Measurements from ENCODE around the gene FUT7. TPM values are rescaled to one million over a fixed set of nuclear protein-coding genes. Genes with fewer than 3 reads are reported as not detected.

FUT7 gene
- polyA plus RNA-seq, 4 donors: 0.09 to 0.90 TPM; not detected in 2

- H3K4me3 ChIP-seq (ENCODE audit: low read depth in 1 of 3, low read length in 3 of 3): no peak overlapping the region
- no peak for DNase-seq
- H3K4me1 ChIP-seq (ENCODE audit: control insufficient read depth in 3 of 3, insufficient read depth in 2 of 3, low read depth in 1 of 3, low read length in 2 of 3): peaks cover 0 to 27% (median 8%) of the 10 kb centered on the region in 3 donors
- peaks cover 0 to 80% (median 18%) of the 10 kb centered on the region in 3 donors for H3K27me3 ChIP-seq (ENCODE audit: control insufficient read depth in 3 of 3, insufficient read depth in 3 of 3, low read length in 3 of 3)
- H3K9me3 ChIP-seq (ENCODE audit: control insufficient read depth in 2 of 2, insufficient read depth in 1 of 2, low read depth in 1 of 2, low read length in 1 of 2): no peaks in the 10 kb centered on the region
- H3K36me3 ChIP-seq (ENCODE audit: control insufficient read depth in 3 of 3, insufficient read depth in 2 of 3, low read depth in 1 of 3, low read length in 3 of 3): peaks cover 0 to 3% (median 0%) of the 10 kb centered on the region in 3 donors
- WGBS, 3 donors: 53 to 68% (median 57%) methylated on average over 50 to 72 of the region's 72 CpGs
- FAIRE-seq: no peak
- H3K27ac ChIP-seq (ENCODE audit: low read depth in 1 of 3, low read length in 2 of 3): no peak overlapping the region
These were observed 17.0 kb upstream of the FUT7 start for GRCh38 chr9:137048655-137049543.

- FAIRE-seq (no peak), DNase-seq (peak; percentile 68 to 87)
- peaks cover 0 to 73% (median 12%) of the 10 kb centered on the region in 3 donors for H3K27me3 ChIP-seq (ENCODE audit: control insufficient read depth in 3 of 3, insufficient read depth in 3 of 3, low read length in 3 of 3)
- peak within 1 kb of the TSS; percentile 43 to 55 (median 46) for H3K4me3 ChIP-seq (ENCODE audit: low read depth in 1 of 3, low read length in 3 of 3)
- peaks cover 0 to 3% (median 0%) of the 10 kb centered on the region in 3 donors for H3K36me3 ChIP-seq (ENCODE audit: control insufficient read depth in 3 of 3, insufficient read depth in 2 of 3, low read depth in 1 of 3, low read length in 3 of 3)
- peak within 1 kb of the TSS in 2 of 3 donors; percentile 52 to 68 for H3K27ac ChIP-seq (ENCODE audit: low read depth in 1 of 3, low read length in 2 of 3)
- H3K9me3 ChIP-seq (ENCODE audit: control insufficient read depth in 2 of 2, insufficient read depth in 1 of 2, low read depth in 1 of 2, low read length in 1 of 2): no peaks in the 10 kb centered on the region
- 0 to 1% (median 0%) methylated on average over 27 to 57 of the region's 57 CpGs for WGBS, 3 donors
- peaks cover 0 to 24% (median 2%) of the 10 kb centered on the region in 3 donors for H3K4me1 ChIP-seq (ENCODE audit: control insufficient read depth in 3 of 3, insufficient read depth in 2 of 3, low read depth in 1 of 3, low read length in 2 of 3)
These were observed 14.3 kb upstream of the FUT7 start, which contains the start of gene NPDC1 for GRCh38 chr9:137046088-137046787. Gene NPDC1 (minus strand): TSS chr9:137046177. CDS start chr9:137045989, 188 bp downstream.

GRCh38 chr9:137045294-137046087 is 13.6 kb upstream of the FUT7 start:
- WGBS, 3 donors: 2 to 4% (median 3%) methylated on average over 72 to 96 of the region's 96 CpGs
- Histone ChIP-seq H3K4me1 (ENCODE audit: control insufficient read depth in 3 of 3, insufficient read depth in 2 of 3, low read depth in 1 of 3, low read length in 2 of 3) (peaks cover 0 to 24% (median 2%) of the 10 kb centered on the region in 3 donors), H3K9me3 (ENCODE audit: control insufficient read depth in 2 of 2, insufficient read depth in 1 of 2, low read depth in 1 of 2, low read length in 1 of 2) (no peaks in the 10 kb centered on the region), H3K27ac (ENCODE audit: low read depth in 1 of 3, low read length in 2 of 3) (no peak overlapping the region), H3K4me3 (ENCODE audit: low read depth in 1 of 3, low read length in 3 of 3) (peak overlapping the region; percentile 43 to 55 (median 46)), H3K36me3 (ENCODE audit: control insufficient read depth in 3 of 3, insufficient read depth in 2 of 3, low read depth in 1 of 3, low read length in 3 of 3) (peaks cover 0 to 3% (median 0%) of the 10 kb centered on the region in 3 donors), H3K27me3 (ENCODE audit: control insufficient read depth in 3 of 3, insufficient read depth in 3 of 3, low read length in 3 of 3) (peaks cover 0 to 66% (median 12%) of the 10 kb centered on the region in 3 donors)
- peak in 1 of 2 donors; percentile 61 for DNase-seq
- FAIRE-seq: no peak

- Histone ChIP-seq H3K4me1 (ENCODE audit: control insufficient read depth in 3 of 3, insufficient read depth in 2 of 3, low read depth in 1 of 3, low read length in 2 of 3) (peaks cover 0 to 24% (median 2%) of the 10 kb centered on the region in 3 donors), H3K36me3 (ENCODE audit: control insufficient read depth in 3 of 3, insufficient read depth in 2 of 3, low read depth in 1 of 3, low read length in 3 of 3) (peaks cover 0 to 9% (median 0%) of the 10 kb centered on the region in 3 donors), H3K27ac (ENCODE audit: low read depth in 1 of 3, low read length in 2 of 3) (peak overlapping the region in 1 of 3 donors; percentile 55), H3K4me3 (ENCODE audit: low read depth in 1 of 3, low read length in 3 of 3) (peak overlapping the region; percentile 29 to 55 (median 46)), H3K9me3 (ENCODE audit: control insufficient read depth in 2 of 2, insufficient read depth in 1 of 2, low read depth in 1 of 2, low read length in 1 of 2) (no peaks in the 10 kb centered on the region), H3K27me3 (ENCODE audit: control insufficient read depth in 3 of 3, insufficient read depth in 3 of 3, low read length in 3 of 3) (peaks cover 0 to 58% (median 6%) of the 10 kb centered on the region in 3 donors)
- DNase-seq (no peak), FAIRE-seq (no peak)
- WGBS, 3 donors: 9 to 33% (median 19%) methylated on average over 18 of the region's 18 CpGs
These were observed 12.8 kb upstream of the FUT7 start for GRCh38 chr9:137044502-137045177.

- H3K4me3 ChIP-seq (ENCODE audit: low read depth in 1 of 3, low read length in 3 of 3): no peak overlapping the region
- FAIRE-seq: no peak
- H3K4me1 ChIP-seq (ENCODE audit: control insufficient read depth in 3 of 3, insufficient read depth in 2 of 3, low read depth in 1 of 3, low read length in 2 of 3): peaks cover 0 to 24% (median 2%) of the 10 kb centered on the region in 3 donors
- H3K27me3 ChIP-seq (ENCODE audit: control insufficient read depth in 3 of 3, insufficient read depth in 3 of 3, low read length in 3 of 3): peaks cover 0 to 52% (median 3%) of the 10 kb centered on the region in 3 donors
- DNase-seq: no peak
- WGBS, 3 donors: 8 to 51% (median 23%) methylated on average over 11 to 12 of the region's 12 CpGs
- peak overlapping the region in 1 of 3 donors; percentile 55 for H3K27ac ChIP-seq (ENCODE audit: low read depth in 1 of 3, low read length in 2 of 3)
- H3K36me3 ChIP-seq (ENCODE audit: control insufficient read depth in 3 of 3, insufficient read depth in 2 of 3, low read depth in 1 of 3, low read length in 3 of 3): peaks cover 0 to 15% (median 0%) of the 10 kb centered on the region in 3 donors
- no peaks in the 10 kb centered on the region for H3K9me3 ChIP-seq (ENCODE audit: control insufficient read depth in 2 of 2, insufficient read depth in 1 of 2, low read depth in 1 of 2, low read length in 1 of 2)
These were observed 12.1 kb upstream of the FUT7 start for GRCh38 chr9:137044037-137044436.

GRCh38 chr9:137042751-137043727 is 11.2 kb upstream of the FUT7 start:
- WGBS, 3 donors: 30 to 64% (median 55%) methylated on average over 29 to 36 of the region's 36 CpGs
- Histone ChIP-seq H3K27me3 (ENCODE audit: control insufficient read depth in 3 of 3, insufficient read depth in 3 of 3, low read length in 3 of 3) (peaks cover 0 to 43% (median 3%) of the 10 kb centered on the region in 3 donors), H3K36me3 (ENCODE audit: control insufficient read depth in 3 of 3, insufficient read depth in 2 of 3, low read depth in 1 of 3, low read length in 3 of 3) (peaks cover 0 to 20% (median 0%) of the 10 kb centered on the region in 3 donors), H3K9me3 (ENCODE audit: control insufficient read depth in 2 of 2, insufficient read depth in 1 of 2, low read depth in 1 of 2, low read length in 1 of 2) (no peaks in the 10 kb centered on the region), H3K27ac (ENCODE audit: low read depth in 1 of 3, low read length in 2 of 3) (peak overlapping the region in 1 of 3 donors; percentile 55), H3K4me1 (ENCODE audit: control insufficient read depth in 3 of 3, insufficient read depth in 2 of 3, low read depth in 1 of 3, low read length in 2 of 3) (peaks cover 0 to 24% (median 2%) of the 10 kb centered on the region in 3 donors), H3K4me3 (ENCODE audit: low read depth in 1 of 3, low read length in 3 of 3) (no peak overlapping the region)
- DNase-seq: peak in 1 of 2 donors; percentile 84
- FAIRE-seq: no peak

- 63 to 73% (median 71%) methylated on average over 16 of the region's 16 CpGs for WGBS, 3 donors
- H3K27me3 ChIP-seq (ENCODE audit: control insufficient read depth in 3 of 3, insufficient read depth in 3 of 3, low read length in 3 of 3): peaks cover 0 to 24% (median 0%) of the 10 kb centered on the region in 3 donors
- peaks cover 0 to 22% (median 0%) of the 10 kb centered on the region in 3 donors for H3K36me3 ChIP-seq (ENCODE audit: control insufficient read depth in 3 of 3, insufficient read depth in 2 of 3, low read depth in 1 of 3, low read length in 3 of 3)
- H3K27ac ChIP-seq (ENCODE audit: low read depth in 1 of 3, low read length in 2 of 3): no peak overlapping the region
- H3K4me1 ChIP-seq (ENCODE audit: control insufficient read depth in 3 of 3, insufficient read depth in 2 of 3, low read depth in 1 of 3, low read length in 2 of 3): peaks cover 0 to 20% (median 0%) of the 10 kb centered on the region in 3 donors
- no peak overlapping the region for H3K4me3 ChIP-seq (ENCODE audit: low read depth in 1 of 3, low read length in 3 of 3)
- FAIRE-seq (no peak), DNase-seq (no peak)
- no peaks in the 10 kb centered on the region for H3K9me3 ChIP-seq (ENCODE audit: control insufficient read depth in 2 of 2, insufficient read depth in 1 of 2, low read depth in 1 of 2, low read length in 1 of 2)
These were observed 9.2 kb upstream of the FUT7 start for GRCh38 chr9:137041124-137041523.
